Measurements from ENCODE around the gene TRIM24. TPM values are rescaled to one million over a fixed set of nuclear protein-coding genes. Genes with fewer than 3 reads are reported as not detected.

TRIM24 gene
- total RNA-seq, 1 experiment from 2014 or later = 113 TPM

GRCh38 chr7:138588986-138589385 lies 128.9 kb downstream of the TRIM24 start:
- no peak for ATAC-seq
- CTCF ChIA-PET = no interaction called here
- TF ChIP-seq SOX15 (CRISPR knock-in tag; IDR thresholded peaks at IDR 0.05) = no peak
- TF ChIP-seq ZNF281 (CRISPR knock-in tag; IDR thresholded peaks at IDR 0.05) = no peak
- TF ChIP-seq ZNF425 (CRISPR knock-in tag; conservative IDR thresholded peaks at IDR 0.05) = no peak
- TF ChIP-seq NR2C2 (CRISPR knock-in tag; IDR thresholded peaks at IDR 0.05) = no peak
- TF ChIP-seq IRF2 (CRISPR knock-in tag; IDR thresholded peaks at IDR 0.05; ENCODE audit: borderline replicate concordance, low read depth) = no peak
- no peak for TF ChIP-seq GABPB1 (CRISPR knock-in tag; IDR thresholded peaks at IDR 0.05)
- no peak for TF ChIP-seq ATF2 (CRISPR knock-in tag; IDR thresholded peaks at IDR 0.05; ENCODE audit: borderline replicate concordance, low read depth)
- no peaks in the 10 kb centered on the region for H3K9me3 Mint-ChIP-seq
- H3K36me3 Mint-ChIP-seq = peaks cover 35% of the 10 kb centered on the region
- H3K27ac Mint-ChIP-seq = peak overlapping the region; percentile 86
- H3K4me1 Mint-ChIP-seq = peaks cover 12% of the 10 kb centered on the region
- no peak overlapping the region for H3K4me3 Mint-ChIP-seq
- no peaks in the 10 kb centered on the region for H3K27me3 Mint-ChIP-seq (ENCODE audit: low read depth)
- DNase-seq (ENCODE audit: low spot score) = no peak
- POLR2A ChIA-PET = no interaction called here

GRCh38 chr7:138590154-138590553 lies 130.1 kb downstream of the TRIM24 start:
- Mint-ChIP-seq H3K4me3 (no peak overlapping the region), H3K9me3 (no peaks in the 10 kb centered on the region), H3K4me1 (peaks cover 12% of the 10 kb centered on the region), H3K36me3 (peaks cover 23% of the 10 kb centered on the region), H3K27ac (no peak overlapping the region; the same call in 1 of the 2 replicates), H3K27me3 (ENCODE audit: low read depth) (no peaks in the 10 kb centered on the region)
- ChIA-PET CTCF (interaction anchor here (1.2 kb wide), 1 partner anchor 149 kb away, joined by 3 read pairs; no protein-coding TSS in a partner anchor), POLR2A (no interaction called here)
- TF ChIP-seq JAZF1 (CRISPR knock-in tag; IDR thresholded peaks at IDR 0.05) (no peak), EMX1 (CRISPR knock-in tag; IDR thresholded peaks at IDR 0.05) (no peak)
- ATAC-seq (no peak), DNase-seq (ENCODE audit: low spot score) (no peak)

GRCh38 chr7:138595454-138595853 lies 135.4 kb downstream of the TRIM24 start:
- CTCF ChIA-PET = no interaction called here
- no peak for TF ChIP-seq ATF2 (CRISPR knock-in tag; IDR thresholded peaks at IDR 0.05; ENCODE audit: borderline replicate concordance, low read depth)
- no peak for TF ChIP-seq NR2C2 (CRISPR knock-in tag; IDR thresholded peaks at IDR 0.05)
- TF ChIP-seq ZNF423 (CRISPR knock-in tag; IDR thresholded peaks at IDR 0.05) = no peak
- no peak for TF ChIP-seq TEAD4 (CRISPR knock-in tag; IDR thresholded peaks at IDR 0.05)
- no peak for TF ChIP-seq ZNF396 (CRISPR knock-in tag; IDR thresholded peaks at IDR 0.05; ENCODE audit: borderline replicate concordance)
- TF ChIP-seq ZNF232 (CRISPR knock-in tag; IDR thresholded peaks at IDR 0.05) = no peak
- TF ChIP-seq ZNF317 (CRISPR knock-in tag; IDR thresholded peaks at IDR 0.05; ENCODE audit: borderline replicate concordance, low read depth) = no peak
- no peak for TF ChIP-seq TP53 (CRISPR knock-in tag; IDR thresholded peaks at IDR 0.05)
- no peak for TF ChIP-seq IRF2 (CRISPR knock-in tag; IDR thresholded peaks at IDR 0.05; ENCODE audit: borderline replicate concordance, low read depth)
- no peak for TF ChIP-seq EMX1 (CRISPR knock-in tag; IDR thresholded peaks at IDR 0.05)
- no peak for TF ChIP-seq ZSCAN18 (CRISPR knock-in tag; IDR thresholded peaks at IDR 0.05)
- no peak for TF ChIP-seq USF2 (CRISPR knock-in tag; IDR thresholded peaks at IDR 0.05)
- TF ChIP-seq OVOL2 (CRISPR knock-in tag; IDR thresholded peaks at IDR 0.05; ENCODE audit: borderline replicate concordance) = no peak

More at GRCh38 chr7:138595454-138595853, 135.4 kb downstream of the TRIM24 start:
- Mint-ChIP-seq H3K27me3 (ENCODE audit: low read depth) (no peaks in the 10 kb centered on the region), H3K9me3 (0 out of 2 replicates have a peak, but pooled peaks cover under 1% of the 10 kb centered on the region), H3K36me3 (no peaks in the 10 kb centered on the region), H3K27ac (no peak overlapping the region), H3K4me1 (no peaks in the 10 kb centered on the region), H3K4me3 (no peak overlapping the region)
- POLR2A ChIA-PET = interaction anchor here (0.7 kb wide), 1 partner anchor 1316 kb away, joined by 5 read pairs; no protein-coding TSS in a partner anchor
- ATAC-seq (no peak), DNase-seq (ENCODE audit: low spot score) (no peak)

Data from WTC11 (cell line).